ENCODE results near the gene BLACAT1. TPM values are rescaled to one million over a fixed set of nuclear protein-coding genes. Genes with fewer than 3 reads are reported as not detected.

BLACAT1 gene
- total and polyA plus RNA-seq, 2 of the 13 experiments (the other 11 are each of a cell fraction or from before 2014, with no cell fraction given) = 1.2 to 2.8 TPM

GRCh38 chr1:205492201-205492667 lies 36.4 kb upstream of the BLACAT1 start (continued):
- TF ChIP-seq HES4 (CRISPR knock-in tag; IDR thresholded peaks at IDR 0.05; ENCODE audit: borderline replicate concordance) (no peak), ZNF543 (CRISPR knock-in tag; IDR thresholded peaks at IDR 0.05) (no peak), ZNF460 (CRISPR knock-in tag; IDR thresholded peaks at IDR 0.05; ENCODE audit: borderline replicate concordance) (no peak), SETDB1 (CRISPR knock-in tag; IDR thresholded peaks at IDR 0.05; ENCODE audit: borderline replicate concordance) (no peak), RARA (CRISPR knock-in tag; IDR thresholded peaks at IDR 0.05) (peak; percentile 94), TEF (CRISPR knock-in tag; IDR thresholded peaks at IDR 0.05) (no peak), TFE3 (CRISPR knock-in tag; IDR thresholded peaks at IDR 0.05) (peak; percentile 22; the same call in 1 of the 2 replicates), JARID2 (CRISPR knock-in tag; IDR thresholded peaks at IDR 0.05; ENCODE audit: insufficient replicate concordance) (no peak), MNT (IDR thresholded peaks at IDR 0.05) (peak; percentile 14; the same call in 1 of the 2 replicates), THAP7 (CRISPR knock-in tag; IDR thresholded peaks at IDR 0.05) (no peak), SMAD1 (CRISPR knock-in tag; IDR thresholded peaks at IDR 0.05; ENCODE audit: borderline replicate concordance, low read depth) (no peak), MAF1 (CRISPR knock-in tag; IDR thresholded peaks at IDR 0.05; ENCODE audit: borderline replicate concordance) (no peak), STAT5B (CRISPR knock-in tag; IDR thresholded peaks at IDR 0.05) (no peak), FOXP4 (CRISPR knock-in tag; IDR thresholded peaks at IDR 0.05) (peak; percentile 48; the same call in 1 of the 2 replicates), IRF9 (CRISPR knock-in tag; IDR thresholded peaks at IDR 0.05; ENCODE audit: borderline replicate concordance) (no peak), HHEX (CRISPR knock-in tag; IDR thresholded peaks at IDR 0.05) (no peak), AKAP8 (CRISPR knock-in tag; IDR thresholded peaks at IDR 0.05) (no peak), TAF1 (CRISPR knock-in tag; IDR thresholded peaks at IDR 0.05) (no peak), KAT8 (CRISPR knock-in tag; IDR thresholded peaks at IDR 0.05) (0 out of 2 replicates have a peak, but pooled peaks have one; percentile 33), RXRB (CRISPR knock-in tag; IDR thresholded peaks at IDR 0.05; ENCODE audit: borderline replicate concordance) (peak; percentile 93), ZBTB3 (CRISPR knock-in tag; IDR thresholded peaks at IDR 0.05; ENCODE audit: borderline replicate concordance, low read depth) (no peak), ELK4 (CRISPR knock-in tag; IDR thresholded peaks at IDR 0.05; ENCODE audit: borderline replicate concordance) (no peak)

All from HepG2 (cell line).